22Rv1 (cell line): Measurements from ENCODE around the gene PUS3.

ENCODE experiments used
- CTCF ChIP-seq: fragments of 450-650 bp; IDR thresholded peaks from 2 replicates; pipeline ENCODE4 v1.5.1; 2017; ENCODE audit warnings: mild to moderate bottlenecking
- ZFX ChIP-seq: fragments of 450-650 bp; IDR thresholded peaks from 2 replicates; pipeline ENCODE4 v1.6.1; 2017; ENCODE audit warnings: antibody characterized with exemption, borderline replicate concordance

- TF ChIP-seq CTCF (no peak), ZFX (no peak)
Measured at GRCh38 chr11:125873881-125874555, 29.0 kb downstream of the PUS3 start.
